SHP77 treated with DMSO at 0.1 percent for 48 hours (cell line): ENCODE measurements around the gene LYZL6.

Source experiments
- DNase-seq: peaks from one replicate; lab custom pipeline; 2025; lab: John Stamatoyannopoulos, UW

Gene LYZL6

GRCh38 chr17:35943537-35943936 lies at the start of gene LYZL6:
LYZL6 (minus strand) TSS chr17:35943713; CDS start chr17:35939356, 4,357 bp downstream.
- no peak for DNase-seq

- no peak for DNase-seq
Measured at GRCh38 chr17:35991075-35991474, 47.6 kb upstream of the LYZL6 start.

- no peak for DNase-seq
Measured at GRCh38 chr17:35988164-35988563, 44.7 kb upstream of the LYZL6 start.

- no peak for DNase-seq
Measured at GRCh38 chr17:35986643-35987042, 43.1 kb upstream of the LYZL6 start, which contains the start of gene CCL14. CCL14 (minus strand) TSS chr17:35986729; CDS start chr17:35986649, 80 bp downstream.

- no peak for DNase-seq
Measured at GRCh38 chr17:35984140-35984539, 40.6 kb upstream of the LYZL6 start.

- no peak for DNase-seq
Measured at GRCh38 chr17:35982409-35983191, 39.1 kb upstream of the LYZL6 start.

- no peak for DNase-seq
Measured at GRCh38 chr17:35981908-35982330, 38.4 kb upstream of the LYZL6 start.

GRCh38 chr17:35981246-35981645 lies 37.7 kb upstream of the LYZL6 start, which contains the start of gene CCL16:
CCL16 (minus strand) TSS chr17:35981497; CDS start chr17:35981420, 77 bp downstream.
- DNase-seq = no peak

- DNase-seq = no peak
Measured at GRCh38 chr17:35978346-35978745, 34.8 kb upstream of the LYZL6 start.

- DNase-seq = no peak
Measured at GRCh38 chr17:35977509-35977908, 34.0 kb upstream of the LYZL6 start.

GRCh38 chr17:35973333-35974260 lies 30.1 kb upstream of the LYZL6 start:
- DNase-seq = no peak

GRCh38 chr17:35972945-35973332 lies 29.4 kb upstream of the LYZL6 start:
- no peak for DNase-seq

- no peak for DNase-seq
Measured at GRCh38 chr17:35972535-35972934, 29.0 kb upstream of the LYZL6 start.

- DNase-seq = no peak
Measured at GRCh38 chr17:35972066-35972465, 28.6 kb upstream of the LYZL6 start.

GRCh38 chr17:35969558-35970380 lies 26.3 kb upstream of the LYZL6 start:
- DNase-seq = peak; percentile 32

GRCh38 chr17:35968520-35969054 lies 25.1 kb upstream of the LYZL6 start:
- no peak for DNase-seq

GRCh38 chr17:35965272-35965671 lies 21.8 kb upstream of the LYZL6 start:
- DNase-seq = no peak

GRCh38 chr17:35963663-35964062 lies 20.1 kb upstream of the LYZL6 start:
- no peak for DNase-seq

GRCh38 chr17:35953720-35954119 lies 10.2 kb upstream of the LYZL6 start:
- no peak for DNase-seq

- no peak for DNase-seq
Measured at GRCh38 chr17:35949401-35949800, 5.9 kb upstream of the LYZL6 start.

- no peak for DNase-seq
Measured at GRCh38 chr17:35948092-35948491, 4.6 kb upstream of the LYZL6 start.
